C4-2B (cell line): ENCODE measurements around the gene TCAP.

ENCODE experiments used
- H3K27ac ChIP-seq: fragments of 450-650 bp; 2 replicates; pipeline ENCODE4 v1.5.1; 2017
- ZFX ChIP-seq: fragments of 450-650 bp; IDR thresholded peaks from 2 replicates; pipeline ENCODE4 v1.6.1; 2017
- TF ChIP-seq, protein P1 (sequence below): fragments of 450-650 bp; conservative IDR thresholded peaks from 2 replicates; pipeline ENCODE4 v1.5.1; 2017; ENCODE audit warnings: mild to moderate bottlenecking

The TCAP gene

DNA sequence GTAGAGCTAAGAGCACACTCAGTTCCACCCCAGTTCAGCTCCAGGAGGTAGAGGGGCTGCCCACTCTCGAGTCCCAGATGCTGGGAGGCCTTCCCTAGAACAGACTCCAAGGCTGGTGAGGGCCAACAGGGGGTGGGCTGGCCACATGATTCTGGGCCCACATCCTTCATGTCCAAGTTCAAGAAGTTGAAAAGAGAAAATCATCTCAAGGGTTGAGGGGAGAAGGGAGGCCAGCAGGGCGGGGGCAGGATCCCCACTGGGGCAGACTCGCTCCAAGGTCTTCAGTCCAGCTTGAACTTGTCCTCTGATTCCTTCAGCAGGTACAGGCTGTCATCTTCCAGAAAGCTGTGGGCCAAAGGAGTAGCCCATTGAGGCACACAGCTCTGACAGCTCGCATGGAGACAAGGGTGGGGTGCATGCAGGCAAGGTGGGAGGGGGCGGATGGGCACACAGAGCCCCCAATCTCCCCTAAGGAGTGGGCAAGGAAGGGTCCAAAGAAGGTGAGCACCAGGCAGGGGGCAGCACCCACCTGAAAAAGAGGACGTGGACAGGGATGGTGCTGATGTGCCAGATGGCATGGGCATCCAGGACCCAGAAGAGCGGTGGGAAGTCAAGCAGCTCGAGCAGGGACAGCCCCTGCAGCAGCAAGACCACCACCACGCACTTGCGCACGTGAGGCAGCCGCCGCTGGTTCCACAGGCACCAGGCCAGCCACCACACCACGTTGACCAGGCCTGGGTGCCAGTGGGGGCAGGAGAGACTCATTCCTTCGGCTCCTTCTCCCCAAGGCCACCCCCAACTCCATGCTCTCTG, 7.6 kb downstream of the TCAP start:
- TF ChIP-seq, protein P1, sequence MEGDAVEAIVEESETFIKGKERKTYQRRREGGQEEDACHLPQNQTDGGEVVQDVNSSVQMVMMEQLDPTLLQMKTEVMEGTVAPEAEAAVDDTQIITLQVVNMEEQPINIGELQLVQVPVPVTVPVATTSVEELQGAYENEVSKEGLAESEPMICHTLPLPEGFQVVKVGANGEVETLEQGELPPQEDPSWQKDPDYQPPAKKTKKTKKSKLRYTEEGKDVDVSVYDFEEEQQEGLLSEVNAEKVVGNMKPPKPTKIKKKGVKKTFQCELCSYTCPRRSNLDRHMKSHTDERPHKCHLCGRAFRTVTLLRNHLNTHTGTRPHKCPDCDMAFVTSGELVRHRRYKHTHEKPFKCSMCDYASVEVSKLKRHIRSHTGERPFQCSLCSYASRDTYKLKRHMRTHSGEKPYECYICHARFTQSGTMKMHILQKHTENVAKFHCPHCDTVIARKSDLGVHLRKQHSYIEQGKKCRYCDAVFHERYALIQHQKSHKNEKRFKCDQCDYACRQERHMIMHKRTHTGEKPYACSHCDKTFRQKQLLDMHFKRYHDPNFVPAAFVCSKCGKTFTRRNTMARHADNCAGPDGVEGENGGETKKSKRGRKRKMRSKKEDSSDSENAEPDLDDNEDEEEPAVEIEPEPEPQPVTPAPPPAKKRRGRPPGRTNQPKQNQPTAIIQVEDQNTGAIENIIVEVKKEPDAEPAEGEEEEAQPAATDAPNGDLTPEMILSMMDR: no peak; the same call in 1 of the 2 replicates
- no peak for TF ChIP-seq ZFX
- H3K27ac ChIP-seq: no peak overlapping the region

DNA sequence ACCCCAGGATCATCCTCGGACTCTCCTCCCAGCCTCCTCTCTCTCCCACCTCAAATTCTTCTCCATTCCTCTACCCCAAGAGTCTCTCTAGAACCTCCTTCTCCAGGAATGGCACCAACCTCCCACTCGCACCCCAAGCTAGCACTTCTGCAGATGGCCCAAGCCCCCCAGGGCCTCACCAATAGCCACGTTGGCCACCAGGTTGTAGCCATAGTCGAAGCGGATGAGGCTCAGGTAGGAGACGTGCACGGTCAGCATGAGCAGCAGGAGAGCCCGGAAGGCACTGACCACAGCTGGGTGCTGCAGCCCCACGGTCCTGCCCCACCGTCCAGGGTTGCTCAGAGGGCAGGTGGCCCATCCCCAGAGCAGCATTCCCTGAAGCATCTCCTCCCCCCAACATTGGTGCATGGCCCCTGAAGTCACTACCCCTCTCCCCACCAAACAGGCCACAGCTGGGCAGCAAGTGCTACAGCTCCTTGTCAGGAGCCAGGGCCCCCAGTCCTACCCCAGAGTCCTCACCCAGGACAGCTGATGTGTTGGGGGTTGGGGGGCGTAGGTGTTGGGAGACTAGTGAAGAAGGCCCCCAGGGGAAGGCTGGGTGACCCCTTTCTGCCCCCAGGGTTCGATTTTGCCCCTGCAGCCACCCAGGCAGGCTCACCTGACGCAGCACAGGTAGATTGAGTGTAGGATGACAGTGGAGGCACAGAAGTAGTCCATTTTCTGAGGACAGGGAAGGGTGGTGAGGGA, 8.4 kb downstream of the TCAP start:
- H3K27ac ChIP-seq: no peak overlapping the region
- TF ChIP-seq, protein P1: no peak
- TF ChIP-seq ZFX: no peak

DNA sequence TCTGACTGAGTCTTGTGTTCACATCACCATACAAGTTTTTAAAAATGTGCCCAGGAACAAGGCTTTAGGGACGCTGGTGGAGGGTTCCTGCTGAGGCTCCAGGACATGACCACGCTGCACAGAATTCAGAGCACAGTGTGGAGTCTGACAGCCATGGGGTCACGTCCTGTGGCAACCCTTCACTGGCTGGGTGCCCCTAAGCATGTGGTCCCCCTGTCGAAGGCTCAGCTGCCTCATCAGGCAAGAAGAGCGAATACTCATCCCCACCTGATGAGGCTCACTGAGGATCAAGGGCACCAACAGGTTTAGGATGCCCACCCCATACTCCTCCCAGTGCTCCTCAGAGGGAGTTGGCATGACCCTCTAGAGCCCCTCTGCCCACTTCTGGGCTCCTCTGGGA, 9.0 kb downstream of the TCAP start:
- H3K27ac ChIP-seq: peak overlapping the region; percentile 53
- TF ChIP-seq, protein P1: no peak
- no peak for TF ChIP-seq ZFX

DNA sequence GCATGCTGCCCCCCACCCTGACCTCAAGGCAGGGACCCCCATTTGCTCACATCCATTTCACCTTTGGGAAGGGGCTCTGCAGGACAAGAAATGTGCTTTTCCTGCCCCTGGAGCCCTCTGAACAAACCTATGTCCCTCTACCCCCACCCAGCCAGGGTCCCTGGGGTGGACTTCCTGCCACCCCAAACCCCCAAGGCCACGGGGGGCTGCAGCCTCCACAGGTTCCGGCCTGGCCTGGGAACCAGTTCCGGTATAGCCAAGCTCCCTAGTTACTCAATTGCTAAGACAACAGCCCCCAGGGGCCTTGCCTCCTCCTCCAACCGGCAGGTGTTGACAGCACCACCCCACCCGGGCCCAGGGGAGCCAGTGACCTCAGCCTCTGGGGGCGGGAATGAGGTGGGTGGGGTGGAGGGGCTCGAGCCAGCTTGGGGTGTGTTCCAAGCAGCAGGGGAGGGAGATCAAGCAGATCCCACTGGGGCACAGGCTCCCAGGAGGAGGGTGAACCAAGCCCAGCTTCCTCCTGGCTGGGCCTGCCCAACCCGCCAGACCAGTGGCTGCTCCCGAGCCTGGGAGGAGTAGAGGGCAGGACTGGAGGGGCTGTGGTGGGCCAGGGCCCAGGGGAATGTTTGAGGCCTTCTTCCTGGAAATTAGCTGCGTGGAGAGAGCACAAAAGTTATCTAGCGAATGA, 9.7 kb downstream of the TCAP start:
- H3K27ac ChIP-seq: peak overlapping the region; percentile 53

DNA sequence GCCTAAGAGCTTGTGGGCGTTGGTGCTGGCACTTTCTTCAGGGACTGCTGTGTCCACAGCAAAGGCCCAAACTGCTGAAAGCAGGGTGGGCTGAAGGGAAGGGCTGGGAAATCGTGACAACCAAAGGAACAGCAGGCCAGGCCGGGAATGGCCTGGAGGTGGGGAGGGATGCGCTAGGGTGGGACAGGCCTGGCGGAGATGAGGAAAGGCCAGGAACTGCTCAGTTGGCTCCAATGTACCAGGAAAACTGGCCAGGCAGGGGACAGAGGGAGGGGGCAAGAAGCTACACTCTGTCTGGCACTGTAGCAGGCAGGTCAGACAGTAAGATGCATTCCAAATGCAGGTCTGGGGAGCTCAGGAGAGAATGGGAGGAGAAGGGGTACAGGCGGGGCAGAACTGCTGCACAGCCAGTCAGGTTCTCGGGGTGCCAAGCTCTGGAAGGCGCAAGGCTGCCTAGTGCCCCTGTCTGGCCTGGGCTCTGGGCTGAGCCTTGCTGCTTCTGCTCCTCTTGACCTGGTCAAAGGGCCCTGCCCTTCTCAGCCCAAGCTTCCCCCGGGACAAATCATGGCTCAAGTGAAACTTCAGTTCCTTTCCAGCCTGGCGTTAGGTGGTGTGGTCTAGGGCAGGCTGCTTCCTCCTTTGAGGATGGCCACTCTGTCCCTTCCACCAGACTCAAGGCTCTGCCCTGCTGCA, 10.4 kb downstream of the TCAP start:
- TF ChIP-seq, protein P1: no peak
- no peak for TF ChIP-seq ZFX
- peak overlapping the region; percentile 53 for H3K27ac ChIP-seq

More for the DNA sequence above, 9.7 kb downstream of the TCAP start:
- TF ChIP-seq ZFX: peak; percentile 33; the same call in 1 of the 2 replicates
- TF ChIP-seq, protein P1: no peak

DNA sequence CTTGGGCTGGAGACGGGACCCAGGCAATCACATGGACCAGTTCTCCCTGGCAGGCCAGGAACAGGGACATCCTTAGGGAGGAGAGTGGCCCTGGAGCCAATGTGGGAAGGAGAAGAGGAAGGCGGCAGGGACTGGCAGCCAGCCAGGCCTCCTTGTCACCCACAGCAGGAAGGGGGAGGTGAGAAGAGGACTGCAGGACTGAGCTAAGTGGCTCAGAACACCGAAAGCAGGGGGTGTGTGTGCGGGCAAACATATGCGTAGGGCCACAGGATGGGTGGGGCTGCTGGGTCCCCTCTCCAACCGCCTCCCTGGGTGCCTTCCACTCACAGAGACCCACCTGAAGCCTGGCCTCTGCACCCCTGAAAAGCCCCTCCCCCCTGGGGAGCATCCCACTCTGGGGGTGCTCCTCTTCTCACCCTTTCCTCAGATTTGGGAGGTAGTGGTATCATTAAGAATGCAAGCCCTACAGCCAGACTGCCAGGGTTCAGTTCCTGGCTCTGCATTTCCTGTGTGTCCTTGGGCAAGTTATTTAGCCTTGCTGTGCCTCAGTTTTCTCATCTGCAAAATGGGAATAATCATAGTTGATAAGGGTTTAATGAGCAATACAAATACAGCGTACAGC, 11.2 kb downstream of the TCAP start:
- peak overlapping the region; percentile 53 for H3K27ac ChIP-seq
- TF ChIP-seq ZFX: no peak
- TF ChIP-seq, protein P1: no peak
